T-helper 1 cell treated with Interleukin-12 subunit alpha and Interleukin-12 subunit beta and Interleukin-4 antibody, amounts not matched to agents 30 ng/mL and 1 ng/mL, for 36 hours (primary cell): ENCODE measurements around the gene COPB2. TPM values are rescaled to one million over a fixed set of nuclear protein-coding genes. Genes with fewer than 3 reads are reported as not detected.
"Not testable (repeated sequence)": the region's sequence is repeated elsewhere in the genome, so short reads cannot be mapped to it uniquely, and the experiment has no call there.

Experiments
- intact Hi-C: fragments of 100-400 bp; cut with micrococcal nuclease; formaldehyde crosslinking; loops from one replicate; pipeline ENCODE4 v1.15.1; 2024
- total RNA-seq: library from RNA; stranded (reverse); gene quantifications from 2 replicates; pipeline ENCODE4 v1.2.3, GENCODE V29; 2022

The COPB2 gene
- total RNA-seq = 112 and 118 TPM in 2 replicates

- intact Hi-C loops = loop anchor here (1.0 to 5.0 kb wide), 9 partner anchors 45 to 1553 kb away; partner anchors contain the start of genes ARMC8, CEP70, DBR1 and MRPS22
Measured at GRCh38 chr3:139389552-139390368, at the start of gene COPB2. Gene COPB2 (minus strand): TSS chr3:139389647. CDS start chr3:139389550, 97 bp downstream.

GRCh38 chr3:139434764-139435307 is 45.4 kb upstream of the COPB2 start:
- intact Hi-C loops = no loop called here

GRCh38 chr3:139434228-139434627 is 44.8 kb upstream of the COPB2 start:
- intact Hi-C loops = no loop called here

- intact Hi-C loops = no loop called here
Measured at GRCh38 chr3:139433089-139433488, 43.6 kb upstream of the COPB2 start.

- intact Hi-C loops = no loop called here
Measured at GRCh38 chr3:139430493-139430892, 41.0 kb upstream of the COPB2 start.

GRCh38 chr3:139427283-139428060 is 38.0 kb upstream of the COPB2 start:
- intact Hi-C loops = loop anchor here (1.0 to 5.0 kb wide), 6 partner anchors 93 to 1436 kb away; partner anchors contain the start of genes CLSTN2 and NMNAT3

- intact Hi-C loops = loop anchor here (5.0 kb wide), 2 partner anchors 251 to 511 kb away; partner anchors contain the start of genes CLSTN2 and NMNAT3
Measured at GRCh38 chr3:139425745-139426400, 36.4 kb upstream of the COPB2 start.

- intact Hi-C loops = no loop called here
Measured at GRCh38 chr3:139423232-139423631, 33.8 kb upstream of the COPB2 start.

GRCh38 chr3:139421460-139421859 is 32.0 kb upstream of the COPB2 start:
- intact Hi-C loops = no loop called here

- intact Hi-C loops = no loop called here
Measured at GRCh38 chr3:139421040-139421439, 31.6 kb upstream of the COPB2 start.

- intact Hi-C loops = no loop called here
Measured at GRCh38 chr3:139418144-139418543, 28.7 kb upstream of the COPB2 start.

GRCh38 chr3:139416275-139416674 is 26.8 kb upstream of the COPB2 start:
- intact Hi-C loops = no loop called here

- intact Hi-C loops = no loop called here
Measured at GRCh38 chr3:139414608-139415224, 25.3 kb upstream of the COPB2 start.

GRCh38 chr3:139412891-139413290 is 23.4 kb upstream of the COPB2 start:
- intact Hi-C loops = not testable (repeated sequence)

- intact Hi-C loops = not testable (repeated sequence)
Measured at GRCh38 chr3:139401155-139401554, 11.7 kb upstream of the COPB2 start.

GRCh38 chr3:139396707-139397106 is 7.3 kb upstream of the COPB2 start:
- intact Hi-C loops = no loop called here

GRCh38 chr3:139394116-139394515 is 4.7 kb upstream of the COPB2 start:
- intact Hi-C loops = no loop called here

GRCh38 chr3:139388821-139389551 is 461 bp downstream of the COPB2 start:
- intact Hi-C loops = loop anchor here (1.0 to 5.0 kb wide), 8 partner anchors 45 to 1554 kb away; partner anchors contain the start of genes ARMC8, CEP70, DBR1 and MRPS22

GRCh38 chr3:139388077-139388476 is 1.4 kb downstream of the COPB2 start:
- intact Hi-C loops = loop anchor here (2.0 to 5.0 kb wide), 6 partner anchors 276 to 1555 kb away; partner anchors contain the start of genes ARMC8, CEP70 and DBR1

GRCh38 chr3:139382291-139382690 is 7.2 kb downstream of the COPB2 start:
- intact Hi-C loops = not testable (repeated sequence)
